Ovary (tissue), 3 donors: Measurements from ENCODE around the gene HECTD1.

Source experiments
- CTCF ChIP-seq, 3 donors: fragments of 450-650 bp in 2 of 3; fragments of 200-600 bp in 1 of 3; IDR thresholded peaks; one replicate each; pipeline versions ENCODE4 v1.5.1 to v1.8.0; 2016 to 2022; ENCODE audit warnings: antibody characterized with exemption in 3 of 3, mild to moderate bottlenecking in 1 of 3
- EP300 ChIP-seq: sonication (generic); formaldehyde crosslinking; IDR thresholded peaks from one replicate; pipeline ENCODE4 v1.6.1; 2017; ENCODE audit warnings: antibody characterized with exemption
- POLR2A ChIP-seq: fragments of 450-650 bp; IDR thresholded peaks from one replicate; pipeline ENCODE4 v1.6.1; 2017; ENCODE audit warnings: antibody characterized with exemption, mild to moderate bottlenecking, moderate library complexity
- donor health status: DM: no; HTN: no; CAD: no.

- TF ChIP-seq POLR2A (no peak), CTCF (IDR thresholded peaks at IDR 0.05) (no peak), EP300 (no peak)
These were observed 80.9 kb downstream of the HECTD1 start for GRCh38 chr14:31126680-31127079.
